OCI-LY3 (cell line): ENCODE measurements around the gene ELAVL2.

Experiments
- H2AFZ ChIP-seq: fragments of 200-600, 300-600 bp; shearing (Covaris generic); 2 replicates; pipeline ENCODE4 v1.6.0; 2014; ENCODE audit warnings: antibody characterized with exemption, low read depth, low read length
- H3K27ac ChIP-seq: fragments of 200-600, 300-600 bp; sonication (generic); 2 replicates; pipeline ENCODE4 v1.5.1; 2014; ENCODE audit warnings: mild to moderate bottlenecking, low read length, moderate library complexity, mixed read lengths
- H3K27me3 ChIP-seq: fragments of 200-600, 300-600 bp; sonication (generic); 2 replicates; pipeline ENCODE4 v1.6.1; 2014; ENCODE audit warnings: low read depth, low read length, mixed read lengths
- H3K36me3 ChIP-seq: fragments of 200-600, 300-600 bp; sonication (generic); replicated peaks from 2 replicates; pipeline ENCODE3; 2014; ENCODE audit warnings: low read depth, low read length, mixed read lengths
- H3K4me1 ChIP-seq: fragments of 300-600, 200-600 bp; sonication (generic); 2 replicates; pipeline ENCODE4 v1.6.1; 2014; ENCODE audit warnings: low read length, mixed read lengths
- H3K4me2 ChIP-seq: fragments of 200-600, 300-600 bp; sonication (generic); 2 replicates; pipeline ENCODE4 v1.6.1; 2014; ENCODE audit warnings: low read length, mixed read lengths
- H3K4me3 ChIP-seq: fragments of 300-600, 200-600 bp; sonication (generic); 2 replicates; pipeline ENCODE4 v1.5.1; 2014; ENCODE audit warnings: antibody characterized with exemption, mild to moderate bottlenecking, low read length, moderate library complexity
- H3K79me2 ChIP-seq: fragments of 300-600, 200-600 bp; shearing (Covaris generic); 2 replicates; pipeline ENCODE4 v1.6.1; 2014; ENCODE audit warnings: mild to moderate bottlenecking, low read length, mixed read lengths
- H3K9ac ChIP-seq: fragments of 300-600, 200-600 bp; shearing (Covaris generic); 2 replicates; pipeline ENCODE4 v1.6.0; 2014; ENCODE audit warnings: mild to moderate bottlenecking, low read length, moderate library complexity
- H3K9me3 ChIP-seq: fragments of 200-600, 300-600 bp; shearing (Covaris generic); 2 replicates; pipeline ENCODE4 v1.6.1; 2014; ENCODE audit warnings: low read length, mixed read lengths; ENCODE audit not compliant: insufficient read depth
- H4K20me1 ChIP-seq: fragments of 200-600, 300-600 bp; sonication (generic); 2 replicates; pipeline ENCODE4 v1.6.1; 2016; ENCODE audit warnings: low read length, mixed read lengths; ENCODE audit not compliant: insufficient read depth
- CTCF ChIP-seq: fragments of 200-600, 300-600 bp; sonication (generic); IDR thresholded peaks from 2 replicates; pipeline ENCODE4 v1.5.1; 2014; ENCODE audit warnings: antibody characterized with exemption, low read length, low read depth
- EZH2phosphoT487 ChIP-seq: fragments of 200-600 bp; shearing (Covaris generic); IDR thresholded peaks from 2 replicates; pipeline ENCODE4 v1.6.1; 2018; ENCODE audit warnings: antibody characterized with exemption, mixed run types, low read depth

The ELAVL2 gene

GRCh38 chr9:23822261-23823169 lies 3.5 kb downstream of the ELAVL2 start:
- Histone ChIP-seq H3K4me3 (no peak overlapping the region), H3K27ac (no peak overlapping the region), H3K9me3 (no peaks in the 10 kb centered on the region), H3K9ac (no peak overlapping the region), H3K4me1 (no peaks in the 10 kb centered on the region), H3K79me2 (no peaks in the 10 kb centered on the region), H3K27me3 (no peaks in the 10 kb centered on the region), H2AFZ (no peak overlapping the region), H3K36me3 (no peaks in the 10 kb centered on the region), H4K20me1 (no peaks in the 10 kb centered on the region), H3K4me2 (no peak overlapping the region)
- TF ChIP-seq CTCF (no peak), EZH2phosphoT487 (no peak)

- TF ChIP-seq CTCF: no peak
- TF ChIP-seq EZH2phosphoT487: no peak
- Histone ChIP-seq H3K36me3 (no peaks in the 10 kb centered on the region), H4K20me1 (no peaks in the 10 kb centered on the region), H2AFZ (no peak overlapping the region), H3K27ac (no peak overlapping the region), H3K79me2 (no peaks in the 10 kb centered on the region), H3K9ac (no peak overlapping the region), H3K4me2 (no peak overlapping the region), H3K9me3 (no peaks in the 10 kb centered on the region), H3K4me3 (no peak overlapping the region), H3K4me1 (no peaks in the 10 kb centered on the region), H3K27me3 (no peaks in the 10 kb centered on the region)
Measured at GRCh38 chr9:23821375-23822181, 4.5 kb downstream of the ELAVL2 start.

- H2AFZ ChIP-seq: no peak overlapping the region
- H3K4me1 ChIP-seq: no peaks in the 10 kb centered on the region
- no peaks in the 10 kb centered on the region for H4K20me1 ChIP-seq
- no peaks in the 10 kb centered on the region for H3K79me2 ChIP-seq
- H3K9me3 ChIP-seq: no peaks in the 10 kb centered on the region
- no peak overlapping the region for H3K4me2 ChIP-seq
- H3K9ac ChIP-seq: no peak overlapping the region
- no peak overlapping the region for H3K4me3 ChIP-seq
- TF ChIP-seq EZH2phosphoT487 (no peak), CTCF (no peak)
- H3K27ac ChIP-seq: no peak overlapping the region
- H3K36me3 ChIP-seq: no peaks in the 10 kb centered on the region
- H3K27me3 ChIP-seq: no peaks in the 10 kb centered on the region
Measured at GRCh38 chr9:23820451-23821374, 5.3 kb downstream of the ELAVL2 start.
